Osteoblast (primary cell): ENCODE measurements around the gene RHOD. TPM values are rescaled to one million over a fixed set of nuclear protein-coding genes. Genes with fewer than 3 reads are reported as not detected.

Experiments used
- DNase-seq: peaks from one replicate; pipeline ENCODE4 v3.0.0; 2011; ENCODE audit warnings: low spot score, mixed read lengths; ENCODE audit not compliant: insufficient read length; ENCODE audit errors: missing footprints
- H2AFZ ChIP-seq: 2 replicates; pipeline ENCODE4 v1.6.0; 2011; ENCODE audit warnings: mild to moderate bottlenecking, low read length
- H3K27ac ChIP-seq: 2 replicates; pipeline ENCODE4 v1.5.1; 2011; ENCODE audit warnings: mild to moderate bottlenecking, low read depth, low read length, moderate library complexity
- H3K27me3 ChIP-seq: 2 replicates; pipeline ENCODE4 v1.6.0; 2012; ENCODE audit warnings: mild to moderate bottlenecking, control low read depth, inconsistent platforms, low read length, moderate library complexity; ENCODE audit not compliant: insufficient read depth
- H3K36me3 ChIP-seq: 2 replicates; pipeline ENCODE4 v1.5.1; 2011; ENCODE audit warnings: mild to moderate bottlenecking, low read length, control low read depth, moderate library complexity; ENCODE audit not compliant: insufficient read depth
- H3K4me1 ChIP-seq: 2 replicates; pipeline ENCODE4 v1.5.1; 2011; ENCODE audit warnings: mild to moderate bottlenecking, low read length, control low read depth, moderate library complexity; ENCODE audit not compliant: insufficient read depth
- H3K4me2 ChIP-seq: 2 replicates; pipeline ENCODE4 v1.6.0; 2011; ENCODE audit warnings: mild to moderate bottlenecking, low read length; ENCODE audit not compliant: insufficient read depth
- H3K4me3 ChIP-seq: fragments of 200-600 bp; sonication (generic); 3 replicates; pipeline ENCODE4 v1.5.1; 2012; ENCODE audit warnings: mild to moderate bottlenecking, low read length, inconsistent platforms; ENCODE audit not compliant: insufficient read depth
- H3K79me2 ChIP-seq: 2 replicates; pipeline ENCODE4 v1.6.0; 2012; ENCODE audit warnings: mild to moderate bottlenecking, low read length, control low read depth, inconsistent platforms; ENCODE audit not compliant: insufficient read depth
- H3K9me3 ChIP-seq: 2 replicates; pipeline ENCODE4 v1.5.1; 2011; ENCODE audit warnings: low read depth, low read length, control low read depth
- H4K20me1 ChIP-seq: 2 replicates; pipeline ENCODE4 v1.6.0; 2012; ENCODE audit warnings: mild to moderate bottlenecking, low read length, control low read depth; ENCODE audit not compliant: insufficient read depth
- total RNA-seq: library from RNA; depleted of rRNA; stranded (reverse); fragments of >200 nt; gene quantifications from 2 replicates; pipeline ENCODE4 v1.2.3, GENCODE V29; 2012
- TF ChIP-seq, protein P1 (sequence below): IDR thresholded peaks from 2 replicates; pipeline ENCODE4 v1.5.1; 2011; ENCODE audit warnings: mild to moderate bottlenecking, low read depth, low read length, moderate library complexity; ENCODE audit errors: extremely low read depth

Gene RHOD
- total RNA-seq, 1 donor, result 27.5 TPM

GRCh38 chr11:67024966-67025365 is 31.7 kb upstream of the RHOD start:
- TF ChIP-seq, protein P1, sequence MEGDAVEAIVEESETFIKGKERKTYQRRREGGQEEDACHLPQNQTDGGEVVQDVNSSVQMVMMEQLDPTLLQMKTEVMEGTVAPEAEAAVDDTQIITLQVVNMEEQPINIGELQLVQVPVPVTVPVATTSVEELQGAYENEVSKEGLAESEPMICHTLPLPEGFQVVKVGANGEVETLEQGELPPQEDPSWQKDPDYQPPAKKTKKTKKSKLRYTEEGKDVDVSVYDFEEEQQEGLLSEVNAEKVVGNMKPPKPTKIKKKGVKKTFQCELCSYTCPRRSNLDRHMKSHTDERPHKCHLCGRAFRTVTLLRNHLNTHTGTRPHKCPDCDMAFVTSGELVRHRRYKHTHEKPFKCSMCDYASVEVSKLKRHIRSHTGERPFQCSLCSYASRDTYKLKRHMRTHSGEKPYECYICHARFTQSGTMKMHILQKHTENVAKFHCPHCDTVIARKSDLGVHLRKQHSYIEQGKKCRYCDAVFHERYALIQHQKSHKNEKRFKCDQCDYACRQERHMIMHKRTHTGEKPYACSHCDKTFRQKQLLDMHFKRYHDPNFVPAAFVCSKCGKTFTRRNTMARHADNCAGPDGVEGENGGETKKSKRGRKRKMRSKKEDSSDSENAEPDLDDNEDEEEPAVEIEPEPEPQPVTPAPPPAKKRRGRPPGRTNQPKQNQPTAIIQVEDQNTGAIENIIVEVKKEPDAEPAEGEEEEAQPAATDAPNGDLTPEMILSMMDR, result no peak
- no peaks in the 10 kb centered on the region for H3K36me3 ChIP-seq
- H3K27ac ChIP-seq, result no peak overlapping the region
- DNase-seq, result peak; percentile 83
- H3K79me2 ChIP-seq, result no peaks in the 10 kb centered on the region
- no peaks in the 10 kb centered on the region for H3K9me3 ChIP-seq
- H3K4me2 ChIP-seq, result peak overlapping the region; percentile 76
- H3K4me3 ChIP-seq, result peak overlapping the region; percentile 72
- no peaks in the 10 kb centered on the region for H3K27me3 ChIP-seq
- peaks cover 26% of the 10 kb centered on the region for H3K4me1 ChIP-seq
- H2AFZ ChIP-seq, result no peak overlapping the region
- H4K20me1 ChIP-seq, result no peaks in the 10 kb centered on the region

DNA sequence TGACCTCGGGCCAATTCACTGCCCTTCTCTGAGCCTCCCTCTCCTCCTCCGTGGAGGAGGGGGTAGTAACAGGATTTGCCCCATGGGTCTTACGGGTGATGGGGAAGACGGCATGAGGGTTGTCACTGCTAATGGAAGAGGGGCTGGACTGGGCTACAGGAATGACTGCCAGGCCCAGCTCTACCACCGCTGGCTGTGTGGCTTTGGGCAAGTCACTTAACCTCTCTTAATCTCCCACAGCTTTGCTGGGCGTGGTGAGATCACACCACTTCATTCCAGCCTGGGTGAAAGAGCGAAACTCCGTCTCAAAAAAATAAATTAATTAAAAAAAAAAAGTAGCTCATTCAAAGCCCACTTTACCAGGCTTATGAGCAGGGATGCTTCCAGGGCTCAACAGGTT is 30.9 kb upstream of the RHOD start:
- DNase-seq, result peak; percentile 46
- no peaks in the 10 kb centered on the region for H4K20me1 ChIP-seq
- H3K79me2 ChIP-seq, result no peaks in the 10 kb centered on the region
- H3K9me3 ChIP-seq, result no peaks in the 10 kb centered on the region
- H3K4me3 ChIP-seq, result no peak overlapping the region
- no peaks in the 10 kb centered on the region for H3K27me3 ChIP-seq
- H3K27ac ChIP-seq, result no peak overlapping the region
- H2AFZ ChIP-seq, result no peak overlapping the region
- no peaks in the 10 kb centered on the region for H3K36me3 ChIP-seq
- H3K4me2 ChIP-seq, result no peak overlapping the region
- TF ChIP-seq, protein P1, result no peak
- peaks cover 26% of the 10 kb centered on the region for H3K4me1 ChIP-seq

DNA sequence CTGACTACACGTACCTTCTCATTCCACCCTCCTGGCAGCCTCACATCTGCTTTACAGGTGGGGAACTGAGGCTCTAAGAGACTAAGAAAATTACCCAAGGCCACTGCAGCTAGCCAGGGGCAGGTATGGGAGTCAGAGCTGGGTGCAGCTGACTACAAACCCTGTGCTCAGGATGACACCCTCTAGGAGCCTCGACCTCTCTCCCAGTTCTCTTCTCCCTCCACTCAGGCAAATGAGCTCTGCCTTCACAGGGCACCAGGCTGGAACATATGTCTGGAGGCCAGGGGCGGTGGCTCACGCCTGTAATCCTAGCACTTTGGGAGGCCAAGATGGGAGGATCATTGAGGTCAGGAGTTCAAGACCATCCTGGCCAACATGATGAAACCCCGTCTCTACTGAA is 29.7 kb upstream of the RHOD start:
- H3K4me2 ChIP-seq, result no peak overlapping the region
- DNase-seq, result peak; percentile 46
- H3K27me3 ChIP-seq, result no peaks in the 10 kb centered on the region
- no peaks in the 10 kb centered on the region for H4K20me1 ChIP-seq
- no peaks in the 10 kb centered on the region for H3K79me2 ChIP-seq
- no peak overlapping the region for H3K27ac ChIP-seq
- H3K36me3 ChIP-seq, result no peaks in the 10 kb centered on the region
- no peak overlapping the region for H2AFZ ChIP-seq
- peaks cover 29% of the 10 kb centered on the region for H3K4me1 ChIP-seq
- no peaks in the 10 kb centered on the region for H3K9me3 ChIP-seq
- H3K4me3 ChIP-seq, result no peak overlapping the region
- TF ChIP-seq, protein P1, result no peak

DNA sequence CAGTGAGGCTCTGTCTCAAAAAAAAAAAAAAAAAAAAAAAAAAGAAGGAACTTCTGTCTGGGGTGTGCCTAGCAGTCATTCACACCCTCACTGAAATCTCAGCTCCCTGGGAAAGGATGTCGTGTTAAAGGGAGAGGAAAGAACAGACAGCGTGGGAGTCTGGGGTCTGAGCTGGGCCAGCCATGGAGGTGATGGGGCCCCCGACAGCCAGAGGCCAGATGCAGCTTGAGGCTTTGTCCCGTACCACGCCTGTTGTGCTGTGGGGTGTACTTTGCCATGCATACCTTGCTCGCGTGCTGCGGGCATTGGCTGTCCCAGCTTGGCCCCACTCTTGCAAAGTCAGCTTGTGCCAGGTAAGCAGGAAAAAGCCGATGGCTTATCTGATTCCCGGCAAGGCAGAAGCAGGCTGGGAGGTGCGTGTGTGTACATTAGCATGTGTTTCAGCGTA is 29.1 kb upstream of the RHOD start:
- Histone ChIP-seq H2AFZ (no peak overlapping the region), H3K4me1 (peaks cover 29% of the 10 kb centered on the region), H3K9me3 (no peaks in the 10 kb centered on the region), H3K36me3 (no peaks in the 10 kb centered on the region), H3K27ac (no peak overlapping the region), H3K79me2 (no peaks in the 10 kb centered on the region), H3K4me2 (no peak overlapping the region), H4K20me1 (no peaks in the 10 kb centered on the region), H3K4me3 (no peak overlapping the region), H3K27me3 (no peaks in the 10 kb centered on the region)
- TF ChIP-seq, protein P1, result no peak
- peak; percentile 58 for DNase-seq
